HG02642 (cell line): ENCODE data around the gene EEFSEC.
"Not testable (repeated sequence)": the region's sequence is repeated elsewhere in the genome, so short reads cannot be mapped to it uniquely, and the experiment has no call there.

Source experiments
- ATAC-seq: cut with Tn5 transposase; IDR thresholded peaks from one replicate; pipeline ENCODE4 v1.9.1; 2021; ENCODE audit warnings: mild to moderate bottlenecking; ENCODE audit not compliant: unreplicated experiment, poor library complexity

EEFSEC gene

GRCh38 chr3:128152419-128153155 is 694 bp upstream of the EEFSEC start:
- ATAC-seq: no peak

DNA sequence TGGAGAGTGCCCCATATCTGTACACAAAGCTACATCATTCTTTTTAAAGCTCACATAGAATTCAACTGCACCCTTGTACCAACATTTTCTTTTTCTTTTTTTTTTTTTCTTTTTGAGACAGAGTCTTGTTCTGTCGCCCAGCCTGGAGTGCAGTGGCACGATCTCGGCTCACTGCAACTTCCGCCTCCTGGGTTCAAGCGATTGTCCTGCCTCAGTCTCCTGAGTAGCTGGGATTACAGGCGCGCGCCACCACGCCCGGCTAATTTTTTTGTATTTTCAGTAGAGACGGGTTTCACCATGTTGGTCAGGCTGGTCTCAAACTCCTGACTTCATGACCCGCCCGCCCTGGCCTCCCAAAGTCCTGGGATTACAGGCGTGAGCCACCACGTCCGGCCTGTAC is 1.1 kb downstream of the EEFSEC start:
- not testable (repeated sequence) for ATAC-seq

- ATAC-seq: no peak
Observed at GRCh38 chr3:128155616-128156360, 2.5 kb downstream of the EEFSEC start.

- ATAC-seq: no peak
Observed at GRCh38 chr3:128160661-128161060, 7.4 kb downstream of the EEFSEC start.

GRCh38 chr3:128163432-128163831 is 10.2 kb downstream of the EEFSEC start:
- ATAC-seq: no peak

DNA sequence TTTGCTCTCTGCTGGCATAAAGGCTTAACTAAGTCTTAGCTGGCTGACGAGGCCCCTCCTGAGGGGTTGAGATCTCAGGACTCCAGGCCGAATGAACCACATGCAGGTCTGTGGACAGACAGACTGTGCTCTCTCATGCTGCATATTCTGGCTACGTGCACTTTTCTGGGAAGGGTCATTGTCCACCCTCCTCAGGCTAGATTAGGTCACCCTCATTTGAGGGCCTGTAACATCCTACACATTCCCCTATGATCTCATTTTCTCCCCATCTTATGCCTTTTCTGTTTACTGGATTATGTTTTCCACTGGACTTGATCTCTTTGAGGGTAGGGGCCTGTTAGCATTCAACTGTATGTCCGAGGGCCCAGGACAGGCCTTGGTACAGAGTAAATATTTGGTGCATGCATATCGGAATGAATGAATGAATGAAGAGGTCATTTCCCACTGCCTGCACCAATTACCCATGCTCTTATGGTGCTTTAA is 13.7 kb downstream of the EEFSEC start:
- no peak for ATAC-seq

DNA sequence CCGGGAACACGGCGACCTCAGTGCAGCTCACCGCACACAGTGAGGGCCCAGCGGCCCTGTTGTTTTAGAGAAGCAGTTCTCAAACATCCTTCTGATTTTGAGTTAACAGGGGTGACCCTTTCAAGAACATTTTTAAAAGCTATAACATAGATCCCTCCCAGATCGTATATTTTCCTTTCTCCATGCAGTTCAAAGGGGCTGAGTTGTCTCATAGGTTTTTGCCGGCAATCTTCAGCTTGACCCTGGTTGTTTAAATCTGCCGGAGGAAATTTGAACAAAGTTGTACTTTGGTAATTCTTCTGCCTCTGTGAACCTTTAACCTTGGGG is 14.3 kb downstream of the EEFSEC start:
- no peak for ATAC-seq

GRCh38 chr3:128167973-128168674 is 14.8 kb downstream of the EEFSEC start:
- ATAC-seq: no peak

- ATAC-seq: no peak
Observed at GRCh38 chr3:128168836-128169235, 15.6 kb downstream of the EEFSEC start.

GRCh38 chr3:128170866-128171516 is 17.7 kb downstream of the EEFSEC start:
- no peak for ATAC-seq

DNA sequence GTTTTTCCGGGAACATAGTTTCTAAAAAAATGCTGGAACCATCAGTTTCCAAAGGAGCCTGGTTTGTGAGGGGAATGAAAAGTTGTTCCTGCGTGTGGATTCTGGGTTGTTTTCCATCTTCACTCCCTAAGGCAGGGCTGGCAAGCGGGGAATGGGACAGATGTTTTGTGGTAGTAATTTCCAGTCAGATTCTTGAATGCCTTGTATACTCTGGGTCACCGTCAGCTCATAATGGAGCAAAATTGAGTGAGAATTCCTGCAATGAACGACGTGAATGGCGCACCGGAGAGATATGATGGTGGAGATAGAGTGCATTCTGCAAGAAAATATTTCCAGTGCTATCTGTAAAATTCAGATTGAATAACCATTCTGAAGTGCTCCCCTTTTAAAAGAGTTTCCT is 19.9 kb downstream of the EEFSEC start:
- no peak for ATAC-seq

DNA sequence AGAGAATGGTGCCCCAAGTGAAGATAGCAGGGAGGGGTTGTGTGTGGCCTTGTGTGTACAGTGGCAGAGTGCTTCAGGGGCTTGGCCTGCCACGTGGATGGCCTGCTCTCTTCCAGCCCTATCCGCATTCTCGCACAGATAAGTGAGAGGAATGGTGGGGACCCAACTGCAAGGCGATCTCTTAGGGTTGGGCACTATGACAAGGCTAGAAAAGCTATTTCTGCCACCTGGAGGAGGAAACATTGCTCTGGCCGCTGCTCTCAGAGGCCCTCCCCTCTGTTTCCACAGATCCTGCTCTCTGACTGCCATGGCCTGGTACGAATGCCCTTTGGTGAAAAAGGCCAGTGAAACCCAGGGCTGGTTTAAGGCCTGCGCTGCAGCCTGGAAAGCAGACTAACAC is 20.6 kb downstream of the EEFSEC start:
- ATAC-seq: no peak

DNA sequence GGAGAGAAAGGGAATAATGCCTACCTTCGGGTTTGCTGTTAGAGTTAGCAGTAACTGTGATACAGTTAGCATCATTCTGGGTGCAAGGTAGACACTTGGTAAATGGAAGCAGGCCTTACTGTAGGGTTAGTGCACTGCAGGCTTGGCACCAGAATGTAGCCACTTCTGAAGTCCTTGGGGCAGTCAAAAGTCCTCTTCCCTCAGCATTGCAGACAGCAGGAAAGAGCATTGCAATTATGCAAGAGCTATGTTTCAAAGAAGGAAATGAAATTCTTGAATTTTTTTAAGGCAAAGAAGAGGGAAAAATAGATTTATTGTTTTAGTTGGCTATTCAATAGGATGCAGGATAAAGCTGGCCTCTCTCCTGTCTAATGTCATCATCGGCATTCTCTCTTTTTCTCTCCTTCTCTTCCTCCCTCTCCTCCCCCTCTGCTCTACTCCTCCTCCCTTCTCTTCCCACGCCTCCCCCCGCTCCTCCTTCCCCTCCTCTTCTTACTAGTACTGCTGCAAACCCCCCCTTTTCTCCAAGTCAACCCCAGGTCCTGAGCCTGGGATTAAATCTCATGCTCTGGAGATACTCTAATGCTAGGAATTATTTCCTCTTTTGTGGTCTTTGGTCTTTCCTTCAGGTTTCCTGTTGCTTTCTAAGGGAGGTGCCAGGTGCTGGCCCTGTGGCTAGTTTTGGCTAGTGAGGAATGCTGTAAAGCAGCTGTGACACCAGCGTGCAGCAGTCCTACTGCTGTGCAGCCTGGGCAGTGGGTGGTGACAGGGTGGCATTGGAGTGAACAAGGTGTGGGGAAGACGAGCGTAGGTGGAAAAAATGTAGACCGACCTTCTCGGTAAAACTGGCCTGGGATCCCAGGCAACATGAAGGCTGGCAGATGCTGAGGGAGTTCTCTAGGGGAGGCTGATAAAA is 21.7 kb downstream of the EEFSEC start:
- no peak for ATAC-seq

DNA sequence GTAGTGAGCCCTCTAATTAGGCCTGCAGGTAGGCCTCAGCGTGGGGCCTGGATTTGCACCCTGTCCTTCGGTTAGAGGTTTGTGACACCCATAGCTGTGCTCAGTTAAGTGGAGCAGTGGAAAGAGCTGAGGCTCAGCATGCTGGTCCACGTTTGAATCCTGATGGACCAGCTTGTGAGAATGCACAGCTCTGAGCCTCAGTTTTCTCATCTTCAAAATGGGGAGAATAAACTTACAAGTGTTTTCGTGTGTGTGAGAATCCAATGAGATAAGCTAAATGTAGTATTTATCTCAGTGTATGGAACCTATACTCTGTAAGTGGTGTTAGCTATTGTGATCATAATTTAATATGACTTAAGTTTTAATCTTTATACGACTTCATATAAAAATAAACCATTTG is 22.5 kb downstream of the EEFSEC start:
- ATAC-seq: no peak

GRCh38 chr3:128176276-128176833 is 23.1 kb downstream of the EEFSEC start:
- no peak for ATAC-seq

- ATAC-seq: no peak
Observed at GRCh38 chr3:128177865-128178264, 24.6 kb downstream of the EEFSEC start.

GRCh38 chr3:128178782-128179483 is 25.7 kb downstream of the EEFSEC start:
- no peak for ATAC-seq

DNA sequence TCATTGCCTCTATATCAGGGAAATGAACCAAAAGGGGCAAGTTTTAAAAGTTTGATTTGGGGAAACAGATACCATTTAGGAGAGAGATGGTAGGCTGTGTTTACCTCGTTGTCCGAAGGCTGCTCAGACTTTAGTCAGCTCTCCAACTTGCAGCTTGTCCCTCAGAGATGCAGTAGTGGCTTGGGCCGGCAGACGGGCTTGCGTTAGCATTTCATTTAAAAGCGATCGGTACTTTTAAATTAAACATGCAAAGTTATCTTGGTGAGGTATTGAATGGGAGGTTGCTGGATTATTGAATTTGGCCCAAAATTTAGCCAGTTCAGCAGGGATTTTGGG is 26.2 kb downstream of the EEFSEC start:
- ATAC-seq: no peak

DNA sequence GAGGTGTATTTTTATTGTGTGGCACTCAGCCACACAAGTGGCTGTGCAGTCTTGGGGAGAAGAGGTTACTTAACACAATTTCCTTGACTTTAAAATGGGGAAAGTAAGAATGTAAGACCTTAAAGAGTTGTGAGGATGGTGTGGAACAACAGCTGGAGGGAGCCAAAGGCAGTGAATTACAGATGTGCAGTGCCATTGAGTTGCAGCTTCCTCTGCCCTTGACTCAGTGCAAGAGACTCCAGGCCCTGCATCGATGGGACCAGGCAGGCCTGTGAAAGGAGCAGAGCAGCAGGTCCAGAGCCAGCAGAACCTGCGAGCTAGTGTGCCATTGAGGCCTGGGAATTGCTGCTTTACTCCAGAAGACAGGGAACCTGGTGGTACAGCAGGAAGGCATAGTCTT is 27.2 kb downstream of the EEFSEC start:
- no peak for ATAC-seq
